Heart left ventricle (tissue), 13 donors: ENCODE results near the gene RBM47.

Experiments
- CTCF ChIP-seq, 12 donors: fragments of 200-600 bp; sonication (generic) in 4 of 12; IDR thresholded peaks; one replicate each; pipeline versions ENCODE4 v1.5.0 to v1.8.0; 2018 to 2022; ENCODE audit warnings: antibody characterized with exemption in 12 of 12, mild to moderate bottlenecking in 5 of 12
- POLR2A ChIP-seq, 2 donors: fragments of 450-650 bp; IDR thresholded peaks; one replicate each; pipeline ENCODE4 v1.6.1; 2017; ENCODE audit warnings: antibody characterized with exemption in 2 of 2, mild to moderate bottlenecking in 2 of 2, moderate library complexity in 2 of 2
- donor health status: ischemic (EF 13 %, LVEDD 7.1; RV severe dilation, severe dysfunction).
- donor health status: DM: no; HTN: yes; CAD: no.
- donor health status: DM: no; HTN: no; CAD: no.
- donor health status: ischemic (EF 25% LVEDD 6.9; RV normal size, moderate dysfunction).
- donor health status: ischemic (EF 25% LVEDD 5.7; RV mildly dilated, moderate dysfunction).
- donor health status: ischemic (EF 35%, LVEDD 5.7; RV mildly dilated, moderate dysfunction).
- donor health status: nonischemic (EF 11% LVEDD 7.7; RV severe dilation, severe dysfunction).
- donor health status: DM: yes; HTN: yes; CAD: no.
- donor health status: PGD.
- donor health status: ischemic (EF 29% LVEDD 5.4; RV normal size, mild dysfunction).
- donor health status: nonischemic (EF 23%, LVEDD 6.1; RV moderate dilation, normal function).

- TF ChIP-seq CTCF (IDR thresholded peaks at IDR 0.05), result no peak
- TF ChIP-seq POLR2A (IDR thresholded peaks at IDR 0.05), result no peak
These were observed 105.2 kb downstream of the RBM47 start for GRCh38 chr4:40524366-40525041.
